ENCODE results near the gene C1QTNF12.

C1QTNF12 gene

GRCh38 chr1:1241588-1242219 is 4.8 kb downstream of the C1QTNF12 start:
- no peak for DNase-seq (ENCODE audit: low read depth in 1 of 2, low spot score in 1 of 2)
- Histone ChIP-seq H3K4me3 (replicated peaks; ENCODE audit: insufficient read depth, low read length) (no peak overlapping the region), H3K27ac (replicated peaks) (no peak overlapping the region), H3K27me3 (ENCODE audit: insufficient read depth, poor library complexity, severe bottlenecking) (peaks cover 19% of the 10 kb centered on the region)
- TF ChIP-seq SPI1 (IDR thresholded peaks at IDR 0.05; ENCODE audit: borderline replicate concordance, low read depth) = no peak

DNA sequence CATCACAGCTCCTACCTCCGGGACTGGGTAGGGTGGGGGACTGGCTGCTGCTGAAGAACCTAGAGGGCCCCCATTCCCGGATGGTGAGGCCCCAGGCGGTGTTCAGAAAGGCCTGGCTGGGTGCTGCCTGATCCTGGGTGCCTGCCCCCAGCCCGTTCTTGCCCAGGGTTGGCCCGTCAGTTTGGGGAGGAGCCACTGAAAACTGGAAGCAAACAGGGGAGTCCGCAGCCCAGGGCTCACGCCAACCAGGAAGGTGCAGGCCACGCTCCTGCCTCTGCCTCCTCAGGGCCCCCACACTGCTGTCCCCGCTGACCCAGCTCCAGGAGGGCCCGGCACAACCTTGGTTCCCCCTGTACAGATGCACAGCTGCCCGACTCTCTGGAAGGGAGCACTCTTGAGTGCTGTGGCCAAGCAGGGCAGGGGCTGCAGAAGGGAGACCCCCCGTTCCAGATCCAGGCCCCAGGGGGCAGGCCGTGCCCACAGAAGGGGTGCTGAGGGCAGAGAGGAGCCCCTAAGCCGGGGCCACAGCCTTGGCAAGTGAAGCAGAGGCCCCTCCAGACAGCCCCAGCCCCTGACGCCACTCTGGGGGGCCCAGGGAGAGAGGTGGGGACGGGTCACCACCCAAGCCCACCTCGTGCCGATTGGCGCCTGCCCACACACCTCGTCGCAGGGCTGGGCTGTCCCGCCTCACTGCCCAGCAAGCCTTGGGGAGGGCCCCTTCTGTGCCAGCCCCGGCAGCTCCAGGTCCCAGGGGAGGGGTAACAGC is 5.5 kb downstream of the C1QTNF12 start:
- H3K4me3 ChIP-seq (replicated peaks; ENCODE audit: insufficient read depth, low read length) = no peak overlapping the region
- H3K27me3 ChIP-seq (ENCODE audit: insufficient read depth, poor library complexity, severe bottlenecking) = peaks cover 18% of the 10 kb centered on the region
- TF ChIP-seq SPI1 (IDR thresholded peaks at IDR 0.05; ENCODE audit: borderline replicate concordance, low read depth) (no peak), CTCF (IDR thresholded peaks at IDR 0.05; ENCODE audit: insufficient read depth, low read length) (no peak), GABPA (IDR thresholded peaks at IDR 0.05; ENCODE audit: low read depth) (no peak)
- TF ChIP-seq, protein P1, sequence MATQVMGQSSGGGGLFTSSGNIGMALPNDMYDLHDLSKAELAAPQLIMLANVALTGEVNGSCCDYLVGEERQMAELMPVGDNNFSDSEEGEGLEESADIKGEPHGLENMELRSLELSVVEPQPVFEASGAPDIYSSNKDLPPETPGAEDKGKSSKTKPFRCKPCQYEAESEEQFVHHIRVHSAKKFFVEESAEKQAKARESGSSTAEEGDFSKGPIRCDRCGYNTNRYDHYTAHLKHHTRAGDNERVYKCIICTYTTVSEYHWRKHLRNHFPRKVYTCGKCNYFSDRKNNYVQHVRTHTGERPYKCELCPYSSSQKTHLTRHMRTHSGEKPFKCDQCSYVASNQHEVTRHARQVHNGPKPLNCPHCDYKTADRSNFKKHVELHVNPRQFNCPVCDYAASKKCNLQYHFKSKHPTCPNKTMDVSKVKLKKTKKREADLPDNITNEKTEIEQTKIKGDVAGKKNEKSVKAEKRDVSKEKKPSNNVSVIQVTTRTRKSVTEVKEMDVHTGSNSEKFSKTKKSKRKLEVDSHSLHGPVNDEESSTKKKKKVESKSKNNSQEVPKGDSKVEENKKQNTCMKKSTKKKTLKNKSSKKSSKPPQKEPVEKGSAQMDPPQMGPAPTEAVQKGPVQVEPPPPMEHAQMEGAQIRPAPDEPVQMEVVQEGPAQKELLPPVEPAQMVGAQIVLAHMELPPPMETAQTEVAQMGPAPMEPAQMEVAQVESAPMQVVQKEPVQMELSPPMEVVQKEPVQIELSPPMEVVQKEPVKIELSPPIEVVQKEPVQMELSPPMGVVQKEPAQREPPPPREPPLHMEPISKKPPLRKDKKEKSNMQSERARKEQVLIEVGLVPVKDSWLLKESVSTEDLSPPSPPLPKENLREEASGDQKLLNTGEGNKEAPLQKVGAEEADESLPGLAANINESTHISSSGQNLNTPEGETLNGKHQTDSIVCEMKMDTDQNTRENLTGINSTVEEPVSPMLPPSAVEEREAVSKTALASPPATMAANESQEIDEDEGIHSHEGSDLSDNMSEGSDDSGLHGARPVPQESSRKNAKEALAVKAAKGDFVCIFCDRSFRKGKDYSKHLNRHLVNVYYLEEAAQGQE (IDR thresholded peaks at IDR 0.05; ENCODE audit: insufficient replicate concordance, low read depth) = no peak
- H3K27ac ChIP-seq (replicated peaks) = no peak overlapping the region
- DNase-seq (ENCODE audit: low read depth in 1 of 2, low spot score in 1 of 2) = peak in 1 of 2 experiments; percentile 15

DNA sequence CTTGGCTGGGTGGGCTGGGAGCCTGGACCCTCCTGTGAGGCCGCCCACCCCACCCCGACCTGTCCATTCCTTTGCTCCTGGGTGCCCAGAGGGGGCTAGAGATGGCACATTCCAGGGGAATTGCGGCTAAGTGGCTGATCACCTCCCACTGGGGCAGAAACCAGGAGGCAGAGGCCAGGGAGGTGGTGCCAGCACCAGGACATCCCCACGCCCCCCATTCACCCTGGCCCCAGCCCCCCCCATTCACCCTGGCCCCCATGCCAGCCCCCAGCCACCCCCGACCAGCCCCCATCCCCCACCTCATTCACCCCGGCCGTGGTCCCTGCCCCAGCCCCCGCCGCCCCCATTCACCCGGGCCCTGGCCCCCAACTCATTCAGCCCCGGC is 6.2 kb downstream of the C1QTNF12 start:
- DNase-seq (ENCODE audit: low read depth in 1 of 2, low spot score in 1 of 2) = no peak
- TF ChIP-seq POLR2AphosphoS5 (IDR thresholded peaks at IDR 0.05; ENCODE audit: low read depth) (no peak), SPI1 (IDR thresholded peaks at IDR 0.05; ENCODE audit: borderline replicate concordance, low read depth) (no peak), GABPA (IDR thresholded peaks at IDR 0.05; ENCODE audit: low read depth) (no peak)
- Histone ChIP-seq H3K4me3 (replicated peaks; ENCODE audit: insufficient read depth, low read length) (no peak overlapping the region), H3K27me3 (ENCODE audit: insufficient read depth, poor library complexity, severe bottlenecking) (peaks cover 18% of the 10 kb centered on the region), H3K27ac (replicated peaks) (no peak overlapping the region)

- H3K27ac ChIP-seq (replicated peaks) = no peak overlapping the region
- H3K27me3 ChIP-seq (ENCODE audit: insufficient read depth, poor library complexity, severe bottlenecking) = peaks cover 18% of the 10 kb centered on the region
- no peak for TF ChIP-seq GABPA (IDR thresholded peaks at IDR 0.05; ENCODE audit: low read depth)
- no peak for TF ChIP-seq POLR2AphosphoS5 (IDR thresholded peaks at IDR 0.05; ENCODE audit: low read depth)
- TF ChIP-seq CTCF (IDR thresholded peaks at IDR 0.05; ENCODE audit: insufficient read depth, low read length) = no peak
- TF ChIP-seq SPI1 (IDR thresholded peaks at IDR 0.05; ENCODE audit: borderline replicate concordance, low read depth) = no peak
- TF ChIP-seq, protein P1 (IDR thresholded peaks at IDR 0.05; ENCODE audit: insufficient replicate concordance, low read depth) = no peak
- no peak for DNase-seq (ENCODE audit: low read depth in 1 of 2, low spot score in 1 of 2)
- H3K4me3 ChIP-seq (replicated peaks; ENCODE audit: insufficient read depth, low read length) = no peak overlapping the region
These were observed 6.7 kb downstream of the C1QTNF12 start for GRCh38 chr1:1239614-1240347.

Measured in HL-60 (cell line).